ENCODE results near the gene PEPD. TPM values are rescaled to one million over a fixed set of nuclear protein-coding genes. Genes with fewer than 3 reads are reported as not detected.

Gene PEPD
- total RNA-seq, 1 experiment from 2014 or later = 83.1 TPM

DNA sequence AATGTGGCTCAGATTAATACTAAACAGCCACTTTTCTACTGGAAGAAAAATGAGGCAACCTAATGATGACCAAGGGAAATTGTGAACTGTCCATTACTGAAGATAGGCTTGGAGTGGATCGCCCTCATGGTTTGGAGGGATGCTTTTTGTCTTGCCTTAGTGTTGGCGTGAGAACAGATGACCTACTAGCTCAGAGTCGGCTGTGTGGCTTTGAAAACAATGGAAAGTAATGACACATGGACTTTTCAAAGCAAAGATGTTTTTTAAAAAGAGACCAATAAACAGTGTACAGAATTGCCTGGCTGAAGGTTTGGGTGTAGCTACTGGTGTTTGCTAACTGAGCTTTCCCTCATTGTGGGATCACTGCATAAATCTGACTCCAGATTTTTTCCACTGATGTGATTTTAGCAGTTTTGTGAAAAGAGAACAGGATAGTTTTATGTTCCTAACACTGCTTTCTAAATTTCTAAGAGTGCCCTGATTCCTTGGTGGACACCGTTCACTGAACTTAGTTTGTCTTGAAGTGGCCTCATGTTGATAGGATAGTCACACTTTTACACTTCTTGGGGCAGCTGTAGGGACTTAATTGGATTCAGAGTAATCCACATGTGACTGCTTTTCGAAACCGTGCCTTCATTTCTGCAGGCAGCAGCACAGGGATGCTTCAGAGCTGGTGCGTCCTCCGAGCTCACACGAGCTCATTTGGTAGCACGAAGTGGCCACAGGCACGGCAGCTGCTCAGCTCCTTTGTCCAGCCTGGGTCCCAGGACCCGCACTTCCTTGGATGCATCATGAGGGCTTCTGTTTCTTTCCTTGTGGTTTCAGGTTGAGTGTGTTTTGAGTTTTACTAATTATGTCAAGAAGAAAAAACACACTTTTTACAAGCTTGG lies 143.8 kb downstream of the PEPD start (continued):
- TF ChIP-seq, protein P1, sequence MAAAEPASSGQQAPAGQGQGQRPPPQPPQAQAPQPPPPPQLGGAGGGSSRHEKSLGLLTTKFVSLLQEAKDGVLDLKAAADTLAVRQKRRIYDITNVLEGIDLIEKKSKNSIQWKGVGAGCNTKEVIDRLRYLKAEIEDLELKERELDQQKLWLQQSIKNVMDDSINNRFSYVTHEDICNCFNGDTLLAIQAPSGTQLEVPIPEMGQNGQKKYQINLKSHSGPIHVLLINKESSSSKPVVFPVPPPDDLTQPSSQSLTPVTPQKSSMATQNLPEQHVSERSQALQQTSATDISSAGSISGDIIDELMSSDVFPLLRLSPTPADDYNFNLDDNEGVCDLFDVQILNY (CRISPR knock-in tag; IDR thresholded peaks at IDR 0.05) = no peak
- TF ChIP-seq, protein P2, sequence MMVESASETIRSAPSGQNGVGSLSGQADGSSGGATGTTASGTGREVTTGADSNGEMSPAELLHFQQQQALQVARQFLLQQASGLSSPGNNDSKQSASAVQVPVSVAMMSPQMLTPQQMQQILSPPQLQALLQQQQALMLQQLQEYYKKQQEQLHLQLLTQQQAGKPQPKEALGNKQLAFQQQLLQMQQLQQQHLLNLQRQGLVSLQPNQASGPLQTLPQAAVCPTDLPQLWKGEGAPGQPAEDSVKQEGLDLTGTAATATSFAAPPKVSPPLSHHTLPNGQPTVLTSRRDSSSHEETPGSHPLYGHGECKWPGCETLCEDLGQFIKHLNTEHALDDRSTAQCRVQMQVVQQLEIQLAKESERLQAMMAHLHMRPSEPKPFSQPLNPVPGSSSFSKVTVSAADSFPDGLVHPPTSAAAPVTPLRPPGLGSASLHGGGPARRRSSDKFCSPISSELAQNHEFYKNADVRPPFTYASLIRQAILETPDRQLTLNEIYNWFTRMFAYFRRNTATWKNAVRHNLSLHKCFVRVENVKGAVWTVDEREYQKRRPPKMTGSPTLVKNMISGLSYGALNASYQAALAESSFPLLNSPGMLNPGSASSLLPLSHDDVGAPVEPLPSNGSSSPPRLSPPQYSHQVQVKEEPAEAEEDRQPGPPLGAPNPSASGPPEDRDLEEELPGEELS (CRISPR knock-in tag; IDR thresholded peaks at IDR 0.05) = no peak

DNA sequence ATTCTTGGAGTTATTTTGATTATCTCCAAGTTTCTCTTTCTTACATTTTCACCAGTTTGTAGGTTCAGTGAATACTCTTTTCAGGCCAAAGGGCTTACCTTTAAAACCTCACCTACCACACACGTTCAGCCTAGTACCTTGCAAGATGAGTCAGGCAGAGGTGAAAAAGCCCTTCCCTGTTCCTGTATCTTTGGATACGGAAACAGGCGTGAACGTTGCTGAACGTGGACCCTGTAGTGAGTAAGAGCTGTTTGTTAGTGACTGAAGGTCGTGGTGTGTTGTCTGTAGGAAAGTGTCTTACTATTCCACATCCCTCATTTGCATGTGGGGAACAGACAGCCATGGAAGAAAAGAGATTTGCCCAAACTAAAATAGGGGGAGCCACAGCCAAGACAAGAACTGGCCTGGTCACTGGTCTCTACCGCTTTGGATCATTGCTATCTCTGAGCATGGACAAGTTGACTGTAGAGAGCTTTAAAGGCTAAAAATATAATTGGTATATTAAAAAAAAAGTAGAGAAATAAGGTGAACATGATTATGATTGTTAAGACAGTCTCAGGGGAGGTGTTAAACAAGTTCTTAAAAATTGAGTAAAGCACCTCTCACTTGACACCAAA lies 144.5 kb downstream of the PEPD start:
- DNase-seq (ENCODE audit: low spot score) (no peak), ATAC-seq (no peak)
- peaks cover 13% of the 10 kb centered on the region; the same call in 1 of the 2 replicates for H3K36me3 Mint-ChIP-seq
- peaks cover 7% of the 10 kb centered on the region for H3K27me3 Mint-ChIP-seq (ENCODE audit: low read depth)
- CTCF ChIA-PET = interaction anchor here (1.1 to 2.5 kb wide), 4 partner anchors 21 to 141 kb away, joined by 3 to 15 read pairs (median 6); no protein-coding TSS in a partner anchor
- H3K4me1 Mint-ChIP-seq = peaks cover 65% of the 10 kb centered on the region
- no peak overlapping the region for H3K27ac Mint-ChIP-seq
- no peak overlapping the region for H3K4me3 Mint-ChIP-seq
- POLR2A ChIA-PET = interaction anchor here (1.8 to 1.9 kb wide), 2 partner anchors 20 to 74 kb away, joined by 6 to 7 read pairs; partner anchors contain the start of gene CEBPA
- TF ChIP-seq NFYB (CRISPR knock-in tag; conservative IDR thresholded peaks at IDR 0.05; ENCODE audit: low read depth) (no peak), KAT7 (CRISPR knock-in tag; IDR thresholded peaks at IDR 0.05; ENCODE audit: borderline replicate concordance) (no peak)
- TF ChIP-seq, protein P3, sequence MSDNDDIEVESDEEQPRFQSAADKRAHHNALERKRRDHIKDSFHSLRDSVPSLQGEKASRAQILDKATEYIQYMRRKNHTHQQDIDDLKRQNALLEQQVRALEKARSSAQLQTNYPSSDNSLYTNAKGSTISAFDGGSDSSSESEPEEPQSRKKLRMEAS (CRISPR knock-in tag; IDR thresholded peaks at IDR 0.05) = no peak
- H3K9me3 Mint-ChIP-seq = no peaks in the 10 kb centered on the region

DNA sequence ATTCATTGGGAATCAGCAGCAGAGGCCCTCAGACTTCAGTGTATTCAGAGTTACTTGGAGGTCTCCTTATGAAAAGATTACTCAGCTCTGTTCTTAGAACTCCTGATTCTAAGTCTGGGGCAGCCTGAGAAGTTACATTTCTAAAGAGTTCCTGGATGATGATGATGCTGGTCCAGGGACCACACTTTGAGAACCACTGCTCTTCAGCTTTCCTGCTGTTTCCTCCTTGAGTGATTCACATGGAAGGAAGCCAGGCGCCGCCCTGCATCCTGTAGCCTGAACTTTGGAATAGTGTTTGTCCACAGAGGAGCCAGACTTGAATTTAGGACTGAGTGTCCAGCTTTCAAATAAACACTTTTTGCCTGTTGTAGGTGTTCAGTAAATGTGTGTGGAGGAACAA lies 145.2 kb downstream of the PEPD start:
- POLR2A ChIA-PET = interaction anchor here (1.8 kb wide), 1 partner anchor 21 kb away, joined by 6 read pairs; no protein-coding TSS in a partner anchor
- no peak for ATAC-seq
- Mint-ChIP-seq H3K27ac (no peak overlapping the region), H3K9me3 (no peaks in the 10 kb centered on the region), H3K36me3 (peaks cover 13% of the 10 kb centered on the region; the same call in 1 of the 2 replicates), H3K4me3 (no peak overlapping the region), H3K4me1 (peaks cover 58% of the 10 kb centered on the region), H3K27me3 (ENCODE audit: low read depth) (peaks cover 7% of the 10 kb centered on the region)
- DNase-seq (ENCODE audit: low spot score) = no peak
- CTCF ChIA-PET = interaction anchor here (1.4 to 2.5 kb wide), 3 partner anchors 21 to 140 kb away, joined by 4 to 15 read pairs (median 7); no protein-coding TSS in a partner anchor
- TF ChIP-seq TCF7 (CRISPR knock-in tag; IDR thresholded peaks at IDR 0.05; ENCODE audit: low read depth) (no peak), SMAD4 (CRISPR knock-in tag; IDR thresholded peaks at IDR 0.05) (no peak), KAT7 (CRISPR knock-in tag; IDR thresholded peaks at IDR 0.05; ENCODE audit: borderline replicate concordance) (no peak), ZNF263 (CRISPR knock-in tag; IDR thresholded peaks at IDR 0.05; ENCODE audit: low read depth) (no peak), TEAD4 (CRISPR knock-in tag; IDR thresholded peaks at IDR 0.05) (no peak)
- TF ChIP-seq, protein P4, sequence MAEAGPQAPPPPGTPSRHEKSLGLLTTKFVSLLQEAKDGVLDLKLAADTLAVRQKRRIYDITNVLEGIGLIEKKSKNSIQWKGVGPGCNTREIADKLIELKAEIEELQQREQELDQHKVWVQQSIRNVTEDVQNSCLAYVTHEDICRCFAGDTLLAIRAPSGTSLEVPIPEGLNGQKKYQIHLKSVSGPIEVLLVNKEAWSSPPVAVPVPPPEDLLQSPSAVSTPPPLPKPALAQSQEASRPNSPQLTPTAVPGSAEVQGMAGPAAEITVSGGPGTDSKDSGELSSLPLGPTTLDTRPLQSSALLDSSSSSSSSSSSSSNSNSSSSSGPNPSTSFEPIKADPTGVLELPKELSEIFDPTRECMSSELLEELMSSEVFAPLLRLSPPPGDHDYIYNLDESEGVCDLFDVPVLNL (CRISPR knock-in tag; IDR thresholded peaks at IDR 0.05; ENCODE audit: borderline replicate concordance, low read depth) = no peak
- TF ChIP-seq, protein P5, sequence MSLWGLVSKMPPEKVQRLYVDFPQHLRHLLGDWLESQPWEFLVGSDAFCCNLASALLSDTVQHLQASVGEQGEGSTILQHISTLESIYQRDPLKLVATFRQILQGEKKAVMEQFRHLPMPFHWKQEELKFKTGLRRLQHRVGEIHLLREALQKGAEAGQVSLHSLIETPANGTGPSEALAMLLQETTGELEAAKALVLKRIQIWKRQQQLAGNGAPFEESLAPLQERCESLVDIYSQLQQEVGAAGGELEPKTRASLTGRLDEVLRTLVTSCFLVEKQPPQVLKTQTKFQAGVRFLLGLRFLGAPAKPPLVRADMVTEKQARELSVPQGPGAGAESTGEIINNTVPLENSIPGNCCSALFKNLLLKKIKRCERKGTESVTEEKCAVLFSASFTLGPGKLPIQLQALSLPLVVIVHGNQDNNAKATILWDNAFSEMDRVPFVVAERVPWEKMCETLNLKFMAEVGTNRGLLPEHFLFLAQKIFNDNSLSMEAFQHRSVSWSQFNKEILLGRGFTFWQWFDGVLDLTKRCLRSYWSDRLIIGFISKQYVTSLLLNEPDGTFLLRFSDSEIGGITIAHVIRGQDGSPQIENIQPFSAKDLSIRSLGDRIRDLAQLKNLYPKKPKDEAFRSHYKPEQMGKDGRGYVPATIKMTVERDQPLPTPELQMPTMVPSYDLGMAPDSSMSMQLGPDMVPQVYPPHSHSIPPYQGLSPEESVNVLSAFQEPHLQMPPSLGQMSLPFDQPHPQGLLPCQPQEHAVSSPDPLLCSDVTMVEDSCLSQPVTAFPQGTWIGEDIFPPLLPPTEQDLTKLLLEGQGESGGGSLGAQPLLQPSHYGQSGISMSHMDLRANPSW (CRISPR knock-in tag; conservative IDR thresholded peaks at IDR 0.05; ENCODE audit: low read depth) = no peak
- TF ChIP-seq, protein P6, sequence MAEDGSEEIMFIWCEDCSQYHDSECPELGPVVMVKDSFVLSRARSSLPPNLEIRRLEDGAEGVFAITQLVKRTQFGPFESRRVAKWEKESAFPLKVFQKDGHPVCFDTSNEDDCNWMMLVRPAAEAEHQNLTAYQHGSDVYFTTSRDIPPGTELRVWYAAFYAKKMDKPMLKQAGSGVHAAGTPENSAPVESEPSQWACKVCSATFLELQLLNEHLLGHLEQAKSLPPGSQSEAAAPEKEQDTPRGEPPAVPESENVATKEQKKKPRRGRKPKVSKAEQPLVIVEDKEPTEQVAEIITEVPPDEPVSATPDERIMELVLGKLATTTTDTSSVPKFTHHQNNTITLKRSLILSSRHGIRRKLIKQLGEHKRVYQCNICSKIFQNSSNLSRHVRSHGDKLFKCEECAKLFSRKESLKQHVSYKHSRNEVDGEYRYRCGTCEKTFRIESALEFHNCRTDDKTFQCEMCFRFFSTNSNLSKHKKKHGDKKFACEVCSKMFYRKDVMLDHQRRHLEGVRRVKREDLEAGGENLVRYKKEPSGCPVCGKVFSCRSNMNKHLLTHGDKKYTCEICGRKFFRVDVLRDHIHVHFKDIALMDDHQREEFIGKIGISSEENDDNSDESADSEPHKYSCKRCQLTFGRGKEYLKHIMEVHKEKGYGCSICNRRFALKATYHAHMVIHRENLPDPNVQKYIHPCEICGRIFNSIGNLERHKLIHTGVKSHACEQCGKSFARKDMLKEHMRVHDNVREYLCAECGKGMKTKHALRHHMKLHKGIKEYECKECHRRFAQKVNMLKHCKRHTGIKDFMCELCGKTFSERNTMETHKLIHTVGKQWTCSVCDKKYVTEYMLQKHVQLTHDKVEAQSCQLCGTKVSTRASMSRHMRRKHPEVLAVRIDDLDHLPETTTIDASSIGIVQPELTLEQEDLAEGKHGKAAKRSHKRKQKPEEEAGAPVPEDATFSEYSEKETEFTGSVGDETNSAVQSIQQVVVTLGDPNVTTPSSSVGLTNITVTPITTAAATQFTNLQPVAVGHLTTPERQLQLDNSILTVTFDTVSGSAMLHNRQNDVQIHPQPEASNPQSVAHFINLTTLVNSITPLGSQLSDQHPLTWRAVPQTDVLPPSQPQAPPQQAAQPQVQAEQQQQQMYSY (CRISPR knock-in tag; IDR thresholded peaks at IDR 0.05) = no peak
- TF ChIP-seq, protein P2 (CRISPR knock-in tag; IDR thresholded peaks at IDR 0.05) = no peak

Data from WTC11 (cell line).